Measurements from ENCODE around the gene CHMP2A. TPM values are rescaled to one million over a fixed set of nuclear protein-coding genes. Genes with fewer than 3 reads are reported as not detected.

Gene CHMP2A
- total and polyA plus RNA-seq, 2 experiments from 2014 or later: 92.2 to 145 TPM

GRCh38 chr19:58551123-58551497, 3.8 kb downstream of the CHMP2A start (continued):
- TF ChIP-seq ZNF462 (CRISPR knock-in tag; IDR thresholded peaks at IDR 0.05) (no peak), ZNF114 (CRISPR knock-in tag; IDR thresholded peaks at IDR 0.05) (no peak)

GRCh38 chr19:58550362-58551122, 4.4 kb downstream of the CHMP2A start:
- Histone ChIP-seq H3K4me3 (no peak overlapping the region), H3K4me2 (no peak overlapping the region), H3K27ac (ENCODE audit: low read depth) (no peak overlapping the region), H3K36me3 (ENCODE audit: insufficient read depth) (peaks cover 51% of the 10 kb centered on the region), H3K79me2 (replicated peaks; ENCODE audit: insufficient read depth) (peaks cover 28% of the 10 kb centered on the region), H3K9me2 (ENCODE audit: insufficient read depth) (no peaks in the 10 kb centered on the region), H3K4me1 (ENCODE audit: insufficient read depth) (peaks cover 24% of the 10 kb centered on the region), H3K27me3 (ENCODE audit: insufficient read depth) (no peaks in the 10 kb centered on the region), H2AFZ (no peak overlapping the region), H3F3A (replicated peaks; ENCODE audit: low read depth) (peaks cover 90% of the 10 kb centered on the region), H4K20me1 (replicated peaks; ENCODE audit: insufficient read depth) (peaks cover 37% of the 10 kb centered on the region)
- peaks cover 8% of the 10 kb centered on the region for H3K9me3 Mint-ChIP-seq
- H3K4me1 Mint-ChIP-seq: peaks cover 39% of the 10 kb centered on the region
- H3K27me3 Mint-ChIP-seq (ENCODE audit: insufficient read depth, low read depth, poor library complexity): peaks cover 35% of the 10 kb centered on the region
- DNase-seq (ENCODE audit: low spot score) (no peak), ATAC-seq (no peak)
- H3K4me3 Mint-ChIP-seq: no peak overlapping the region; the same call in 2 of the 3 replicates
- H3K27ac Mint-ChIP-seq: no peak overlapping the region
- peaks cover 90% of the 10 kb centered on the region for H3K36me3 Mint-ChIP-seq (ENCODE audit: low read depth)
- TF ChIP-seq POLR2AphosphoS5 (IDR thresholded peaks at IDR 0.05; ENCODE audit: low read depth) (no peak), EZH2phosphoT487 (IDR thresholded peaks at IDR 0.05; ENCODE audit: unreplicated experiment) (no peak), ZNF114 (CRISPR knock-in tag; IDR thresholded peaks at IDR 0.05) (no peak), EZH2 (IDR thresholded peaks at IDR 0.05; ENCODE audit: low read depth, unreplicated experiment) (no peak), ZNF331 (CRISPR knock-in tag; IDR thresholded peaks at IDR 0.05; ENCODE audit: low read depth) (no peak), STAT1 (IDR thresholded peaks at IDR 0.05; ENCODE audit: unreplicated experiment) (no peak), CREB1 (CRISPR knock-in tag; IDR thresholded peaks at IDR 0.05; ENCODE audit: low read depth) (no peak), ETS1 (IDR thresholded peaks at IDR 0.05) (no peak), NANOG (IDR thresholded peaks at IDR 0.05; ENCODE audit: borderline replicate concordance) (no peak)

Data from GM23338 (cell line).